ENCODE results near the gene RGS6. TPM values are rescaled to one million over a fixed set of nuclear protein-coding genes. Genes with fewer than 3 reads are reported as not detected.

The RGS6 gene
- total and polyA plus RNA-seq, 5 donors from 2014 or later, result 0.13 to 1.5 (median 0.69) TPM

DNA sequence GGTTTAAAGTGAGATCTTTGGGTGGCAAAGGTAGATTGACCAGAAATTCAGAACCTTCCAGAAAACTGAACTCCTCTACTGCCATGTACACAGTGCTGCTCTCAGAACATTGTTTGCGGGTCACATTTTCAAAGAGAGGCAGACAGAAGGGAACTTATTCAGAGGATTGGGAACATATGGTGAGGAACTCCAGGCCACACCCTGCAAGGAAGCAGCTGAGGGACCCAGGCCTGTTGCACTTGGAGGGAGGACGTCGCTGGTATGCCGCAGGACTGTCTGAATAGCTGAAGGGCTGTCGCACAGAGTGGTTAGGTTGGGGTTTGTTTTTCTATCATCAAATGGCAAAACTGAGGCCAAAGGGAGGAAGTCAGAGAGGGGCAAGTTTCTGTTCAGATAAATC, 520.5 kb downstream of the RGS6 start:
- H3K36me3 ChIP-seq (ENCODE audit: control insufficient read depth, insufficient read depth, low read length), result no peaks in the 10 kb centered on the region
- DNase-seq (no peak), ATAC-seq (ENCODE audit: low read depth in 2 of 2) (no peak)
- peaks cover 28% of the 10 kb centered on the region for H3K4me1 ChIP-seq (ENCODE audit: control insufficient read depth, insufficient read depth, low read length, poor library complexity, severe bottlenecking)
- H3K27me3 ChIP-seq (ENCODE audit: control insufficient read depth, insufficient read depth, low read length), result no peaks in the 10 kb centered on the region
- H3K27me3 Mint-ChIP-seq, result no peaks in the 10 kb centered on the region
- no peak overlapping the region for H3K4me3 Mint-ChIP-seq
- H3K27ac ChIP-seq (ENCODE audit: insufficient read depth, low read length, poor library complexity, severe bottlenecking), result no peak overlapping the region
- H3K9me3 Mint-ChIP-seq, result no peaks in the 10 kb centered on the region
- H3K4me1 Mint-ChIP-seq, result peaks cover 11 to 37% (median 24%) of the 10 kb centered on the region in 4 donors
- peak overlapping the region in 2 of 3 donors; percentile 53 to 70 for H3K27ac Mint-ChIP-seq
- no peaks in the 10 kb centered on the region for H3K36me3 Mint-ChIP-seq
- H3K4me3 ChIP-seq (ENCODE audit: low read depth, low read length), result no peak overlapping the region
- no peaks in the 10 kb centered on the region for H3K9me3 ChIP-seq (ENCODE audit: control insufficient read depth in 2 of 2, low read length in 2 of 2)

- peaks cover 11 to 35% (median 24%) of the 10 kb centered on the region in 4 donors for H3K4me1 Mint-ChIP-seq
- ATAC-seq (ENCODE audit: low read depth in 2 of 2) (no peak), DNase-seq (no peak)
- peaks cover 28% of the 10 kb centered on the region for H3K4me1 ChIP-seq (ENCODE audit: control insufficient read depth, insufficient read depth, low read length, poor library complexity, severe bottlenecking)
- no peak overlapping the region for H3K4me3 ChIP-seq (ENCODE audit: low read depth, low read length)
- no peak overlapping the region for H3K27ac Mint-ChIP-seq
- H3K36me3 Mint-ChIP-seq, result no peaks in the 10 kb centered on the region
- H3K27me3 Mint-ChIP-seq, result no peaks in the 10 kb centered on the region
- H3K9me3 Mint-ChIP-seq, result no peaks in the 10 kb centered on the region
- H3K27me3 ChIP-seq (ENCODE audit: control insufficient read depth, insufficient read depth, low read length), result peaks cover 1% of the 10 kb centered on the region
- no peaks in the 10 kb centered on the region for H3K36me3 ChIP-seq (ENCODE audit: control insufficient read depth, insufficient read depth, low read length)
- no peaks in the 10 kb centered on the region for H3K9me3 ChIP-seq (ENCODE audit: control insufficient read depth in 2 of 2, low read length in 2 of 2)
- no peak overlapping the region for H3K4me3 Mint-ChIP-seq
- no peak overlapping the region for H3K27ac ChIP-seq (ENCODE audit: insufficient read depth, low read length, poor library complexity, severe bottlenecking)
Measured at GRCh38 chr14:72454388-72455160, 522.3 kb downstream of the RGS6 start.

DNA sequence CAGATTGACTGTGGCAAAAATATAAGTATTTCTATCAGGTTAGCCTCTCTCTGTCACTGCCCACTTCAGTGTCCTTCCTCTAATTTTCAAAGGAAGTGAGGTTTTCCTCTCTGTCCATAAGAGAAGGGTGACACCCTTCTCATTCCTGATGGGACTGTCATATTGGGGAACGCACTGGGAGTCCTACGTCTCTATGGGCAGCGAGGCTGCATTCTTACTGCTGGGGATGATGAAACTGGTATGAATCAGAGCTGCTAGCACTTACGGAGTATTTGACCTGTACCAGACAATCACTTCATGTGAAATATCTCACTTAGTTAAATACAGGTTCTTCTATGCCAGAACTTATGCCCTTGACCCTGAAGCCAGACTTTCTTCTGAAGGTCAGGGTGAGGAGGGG, 525.4 kb downstream of the RGS6 start:
- ATAC-seq (ENCODE audit: low read depth in 2 of 2), result no peak
- H3K27ac ChIP-seq (ENCODE audit: insufficient read depth, low read length, poor library complexity, severe bottlenecking), result no peak overlapping the region

GRCh38 chr14:72462056-72462455, 529.8 kb downstream of the RGS6 start:
- no peak overlapping the region for H3K4me3 ChIP-seq (ENCODE audit: low read depth, low read length)
- H3K9me3 Mint-ChIP-seq, result peaks cover 2 to 16% (median 6%) of the 10 kb centered on the region in 7 donors
- peak overlapping the region in 1 of 3 donors; percentile 44 for H3K27ac Mint-ChIP-seq
- DNase-seq, result no peak
- H3K27me3 ChIP-seq (ENCODE audit: control insufficient read depth, insufficient read depth, low read length), result peaks cover 1% of the 10 kb centered on the region
- H3K4me3 Mint-ChIP-seq, result no peak overlapping the region
- H3K4me1 ChIP-seq (ENCODE audit: control insufficient read depth, insufficient read depth, low read length, poor library complexity, severe bottlenecking), result no peaks in the 10 kb centered on the region
- H3K4me1 Mint-ChIP-seq, result no peaks in the 10 kb centered on the region
- H3K27me3 Mint-ChIP-seq, result no peaks in the 10 kb centered on the region
- no peak for ATAC-seq (ENCODE audit: low read depth in 2 of 2)
- no peaks in the 10 kb centered on the region for H3K36me3 ChIP-seq (ENCODE audit: control insufficient read depth, insufficient read depth, low read length)
- H3K9me3 ChIP-seq (ENCODE audit: control insufficient read depth in 2 of 2, low read length in 2 of 2), result peaks cover 0 to 8% of the 10 kb centered on the region in 2 experiments
- no peak overlapping the region for H3K27ac ChIP-seq (ENCODE audit: insufficient read depth, low read length, poor library complexity, severe bottlenecking)
- peaks cover 3% of the 10 kb centered on the region for H3K36me3 Mint-ChIP-seq

More for the DNA sequence above, 525.4 kb downstream of the RGS6 start:
- no peak for DNase-seq
- Histone ChIP-seq H3K27me3 (ENCODE audit: control insufficient read depth, insufficient read depth, low read length) (peaks cover 1% of the 10 kb centered on the region), H3K36me3 (ENCODE audit: control insufficient read depth, insufficient read depth, low read length) (no peaks in the 10 kb centered on the region), H3K4me3 (ENCODE audit: low read depth, low read length) (no peak overlapping the region), H3K4me1 (ENCODE audit: control insufficient read depth, insufficient read depth, low read length, poor library complexity, severe bottlenecking) (peaks cover 3% of the 10 kb centered on the region), H3K9me3 (ENCODE audit: control insufficient read depth in 2 of 2, low read length in 2 of 2) (no peaks in the 10 kb centered on the region)
- Mint-ChIP-seq H3K27me3 (no peaks in the 10 kb centered on the region), H3K27ac (no peak overlapping the region), H3K4me3 (no peak overlapping the region), H3K4me1 (peaks cover 0 to 11% (median 5%) of the 10 kb centered on the region in 4 donors), H3K9me3 (peaks cover 0 to 2% (median 0%) of the 10 kb centered on the region in 7 donors), H3K36me3 (no peaks in the 10 kb centered on the region)

DNA sequence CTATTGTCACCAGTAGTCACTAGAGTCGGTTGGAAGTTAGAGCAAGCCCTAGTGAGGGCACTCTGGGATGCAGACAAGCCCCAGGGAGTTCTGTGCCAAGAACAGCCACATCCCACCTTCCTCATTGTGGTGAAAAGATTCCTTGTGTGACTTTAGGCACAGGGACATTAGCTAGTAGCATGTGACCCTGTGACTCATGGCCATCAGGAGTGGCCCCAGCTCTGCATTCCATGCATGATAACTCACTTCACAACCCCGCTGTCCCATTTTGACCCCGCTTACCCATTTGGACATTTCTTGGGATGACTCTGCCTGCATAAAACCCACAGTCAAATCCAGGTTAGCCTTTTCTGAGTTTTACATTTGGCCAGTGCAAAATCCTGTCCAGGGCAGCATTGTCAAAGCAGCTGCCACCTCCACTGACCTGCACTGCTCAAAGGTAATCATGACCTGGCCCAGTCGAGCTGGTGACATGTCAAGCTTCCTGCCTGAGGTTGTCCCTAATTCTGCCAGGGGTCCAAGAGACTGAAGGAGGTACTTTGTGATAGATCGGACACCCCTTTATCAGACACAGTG, 531.1 kb downstream of the RGS6 start:
- H3K9me3 Mint-ChIP-seq, result peaks cover 2 to 16% (median 8%) of the 10 kb centered on the region in 7 donors
- DNase-seq (no peak), ATAC-seq (ENCODE audit: low read depth in 2 of 2) (no peak)
- peaks cover 0 to 8% of the 10 kb centered on the region in 2 experiments for H3K9me3 ChIP-seq (ENCODE audit: control insufficient read depth in 2 of 2, low read length in 2 of 2)
- no peaks in the 10 kb centered on the region for H3K4me1 Mint-ChIP-seq
- peaks cover 3% of the 10 kb centered on the region for H3K36me3 Mint-ChIP-seq
- no peak overlapping the region for H3K4me3 Mint-ChIP-seq
- no peaks in the 10 kb centered on the region for H3K36me3 ChIP-seq (ENCODE audit: control insufficient read depth, insufficient read depth, low read length)
- no peak overlapping the region for H3K27ac ChIP-seq (ENCODE audit: insufficient read depth, low read length, poor library complexity, severe bottlenecking)
- no peak overlapping the region for H3K4me3 ChIP-seq (ENCODE audit: low read depth, low read length)
- H3K27ac Mint-ChIP-seq, result no peak overlapping the region
- H3K4me1 ChIP-seq (ENCODE audit: control insufficient read depth, insufficient read depth, low read length, poor library complexity, severe bottlenecking), result no peaks in the 10 kb centered on the region
- H3K27me3 Mint-ChIP-seq, result no peaks in the 10 kb centered on the region
- H3K27me3 ChIP-seq (ENCODE audit: control insufficient read depth, insufficient read depth, low read length), result peaks cover under 1% of the 10 kb centered on the region

DNA sequence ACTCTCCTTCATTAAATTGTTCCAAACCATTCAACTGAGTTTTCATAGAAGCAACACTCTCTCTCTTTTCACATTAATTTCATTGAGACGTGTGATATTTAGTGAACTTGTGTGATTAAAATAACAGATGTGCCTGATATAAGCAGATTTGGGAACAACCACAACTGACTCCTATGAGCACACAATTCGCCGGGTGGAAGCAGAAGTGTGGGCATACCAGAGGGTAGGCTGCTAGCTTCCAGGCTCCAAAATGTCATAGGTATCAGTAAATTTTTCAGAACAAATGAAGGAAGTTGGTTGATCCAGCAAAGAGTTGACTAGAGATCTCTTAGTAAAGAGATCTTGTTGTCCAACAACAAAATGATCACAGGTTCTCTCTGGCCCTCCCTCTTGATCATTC, 532.0 kb downstream of the RGS6 start:
- Mint-ChIP-seq H3K9me3 (peaks cover 2 to 16% (median 8%) of the 10 kb centered on the region in 7 donors), H3K4me3 (no peak overlapping the region), H3K27me3 (no peaks in the 10 kb centered on the region), H3K27ac (no peak overlapping the region), H3K4me1 (no peaks in the 10 kb centered on the region), H3K36me3 (peaks cover 3% of the 10 kb centered on the region)
- ATAC-seq (ENCODE audit: low read depth in 2 of 2) (no peak), DNase-seq (no peak)
- H3K36me3 ChIP-seq (ENCODE audit: control insufficient read depth, insufficient read depth, low read length), result no peaks in the 10 kb centered on the region
- H3K4me1 ChIP-seq (ENCODE audit: control insufficient read depth, insufficient read depth, low read length, poor library complexity, severe bottlenecking), result no peaks in the 10 kb centered on the region
- H3K9me3 ChIP-seq (ENCODE audit: control insufficient read depth in 2 of 2, low read length in 2 of 2), result peaks cover 0 to 8% of the 10 kb centered on the region in 2 experiments
- H3K4me3 ChIP-seq (ENCODE audit: low read depth, low read length), result no peak overlapping the region
- H3K27ac ChIP-seq (ENCODE audit: insufficient read depth, low read length, poor library complexity, severe bottlenecking), result no peak overlapping the region
- no peaks in the 10 kb centered on the region for H3K27me3 ChIP-seq (ENCODE audit: control insufficient read depth, insufficient read depth, low read length)

DNA sequence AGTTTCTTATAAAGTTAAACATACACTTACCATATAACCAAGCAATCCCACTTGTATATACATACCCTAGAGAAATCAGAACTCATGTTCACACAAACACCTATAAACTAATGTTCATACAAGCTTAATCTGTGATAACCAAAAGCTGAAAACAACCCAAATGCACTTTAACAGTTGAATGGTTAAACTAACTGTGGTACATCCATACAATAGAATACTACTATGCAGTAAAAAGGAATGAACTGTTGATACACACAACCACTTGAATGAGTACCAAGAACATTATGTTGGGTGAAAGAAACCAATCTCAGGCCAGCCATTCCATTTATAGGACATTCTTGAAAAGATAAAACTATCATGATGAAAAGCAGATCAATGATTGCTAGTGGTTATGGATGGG, 534.1 kb downstream of the RGS6 start:
- Histone ChIP-seq H3K4me3 (ENCODE audit: low read depth, low read length) (no peak overlapping the region), H3K9me3 (ENCODE audit: control insufficient read depth in 2 of 2, low read length in 2 of 2) (peaks cover 0 to 8% of the 10 kb centered on the region in 2 experiments), H3K27ac (ENCODE audit: insufficient read depth, low read length, poor library complexity, severe bottlenecking) (no peak overlapping the region), H3K36me3 (ENCODE audit: control insufficient read depth, insufficient read depth, low read length) (no peaks in the 10 kb centered on the region), H3K4me1 (ENCODE audit: control insufficient read depth, insufficient read depth, low read length, poor library complexity, severe bottlenecking) (no peaks in the 10 kb centered on the region), H3K27me3 (ENCODE audit: control insufficient read depth, insufficient read depth, low read length) (no peaks in the 10 kb centered on the region)
- no peak for ATAC-seq (ENCODE audit: low read depth in 2 of 2)
- H3K9me3 Mint-ChIP-seq, result peaks cover 2 to 16% (median 8%) of the 10 kb centered on the region in 7 donors
- H3K27me3 Mint-ChIP-seq, result no peaks in the 10 kb centered on the region
- no peak for DNase-seq
- peaks cover 3% of the 10 kb centered on the region for H3K36me3 Mint-ChIP-seq
- no peaks in the 10 kb centered on the region for H3K4me1 Mint-ChIP-seq
- H3K4me3 Mint-ChIP-seq, result no peak overlapping the region
- no peak overlapping the region for H3K27ac Mint-ChIP-seq
